ENCODE measurements around the gene SEMA5A.

DNA sequence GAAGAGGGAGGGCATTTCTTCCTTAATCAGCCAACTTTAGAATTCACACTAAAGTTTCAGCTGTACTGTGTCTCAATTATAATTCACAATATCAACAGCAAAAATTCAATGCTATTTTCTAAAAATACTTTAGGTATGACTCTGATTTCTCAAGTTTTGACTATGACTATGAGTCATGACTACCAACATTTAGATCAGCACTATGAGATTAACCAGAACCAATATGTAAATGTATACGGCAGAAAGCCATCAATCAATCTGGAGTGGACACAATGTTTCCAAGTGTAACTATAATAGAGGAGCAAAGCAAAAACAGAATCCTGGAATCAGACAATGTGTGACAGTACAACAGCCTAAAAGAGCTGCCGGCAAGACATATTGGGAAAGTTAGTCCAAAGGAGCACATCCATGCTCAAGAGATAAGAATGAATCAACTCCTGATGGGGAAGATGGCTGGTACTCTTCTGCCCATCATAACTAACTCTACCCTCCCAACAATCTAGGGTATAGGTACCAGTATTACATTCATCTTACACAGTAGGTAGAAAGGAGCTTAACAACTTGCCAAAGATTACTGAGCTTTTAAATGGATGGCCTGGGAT is 294.4 kb downstream of the SEMA5A start:
- TF ChIP-seq, protein P1, sequence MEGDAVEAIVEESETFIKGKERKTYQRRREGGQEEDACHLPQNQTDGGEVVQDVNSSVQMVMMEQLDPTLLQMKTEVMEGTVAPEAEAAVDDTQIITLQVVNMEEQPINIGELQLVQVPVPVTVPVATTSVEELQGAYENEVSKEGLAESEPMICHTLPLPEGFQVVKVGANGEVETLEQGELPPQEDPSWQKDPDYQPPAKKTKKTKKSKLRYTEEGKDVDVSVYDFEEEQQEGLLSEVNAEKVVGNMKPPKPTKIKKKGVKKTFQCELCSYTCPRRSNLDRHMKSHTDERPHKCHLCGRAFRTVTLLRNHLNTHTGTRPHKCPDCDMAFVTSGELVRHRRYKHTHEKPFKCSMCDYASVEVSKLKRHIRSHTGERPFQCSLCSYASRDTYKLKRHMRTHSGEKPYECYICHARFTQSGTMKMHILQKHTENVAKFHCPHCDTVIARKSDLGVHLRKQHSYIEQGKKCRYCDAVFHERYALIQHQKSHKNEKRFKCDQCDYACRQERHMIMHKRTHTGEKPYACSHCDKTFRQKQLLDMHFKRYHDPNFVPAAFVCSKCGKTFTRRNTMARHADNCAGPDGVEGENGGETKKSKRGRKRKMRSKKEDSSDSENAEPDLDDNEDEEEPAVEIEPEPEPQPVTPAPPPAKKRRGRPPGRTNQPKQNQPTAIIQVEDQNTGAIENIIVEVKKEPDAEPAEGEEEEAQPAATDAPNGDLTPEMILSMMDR (IDR thresholded peaks at IDR 0.05), result no peak
- no peak for TF ChIP-seq POLR2A (IDR thresholded peaks at IDR 0.05)

All from gastroesophageal sphincter (tissue), 3 donors.